Stomach (tissue), 9 donors: ENCODE data around the gene FAM217B. TPM values are rescaled to one million over a fixed set of nuclear protein-coding genes. Genes with fewer than 3 reads are reported as not detected.

Experiments
- DNase-seq, 2 donors: peaks; one replicate each; pipeline versions ENCODE4 v3.0.0 to v3.0.0-alpha.2; 2013 to 2019
- H3K27ac ChIP-seq, 5 donors: fragments of 200-600 bp in 4 of 5; sonication (generic) in 4 of 5; one replicate each; pipeline ENCODE4 v1.5.1; 2013 to 2019; ENCODE audit warnings: mild to moderate bottlenecking in 1 of 5, moderate library complexity in 1 of 5
- H3K27me3 ChIP-seq, 3 donors: fragments of 200-600 bp; sonication (generic); one replicate each; pipeline ENCODE4 v1.5.1; 2017 to 2019; ENCODE audit warnings: mixed run types in 1 of 3
- H3K36me3 ChIP-seq, 4 donors: fragments of 200-600 bp; sonication (generic); 1 replicate in 3 of 4; 2 replicates in 1 of 4; pipeline ENCODE4 v1.5.1; 2016 to 2019
- H3K4me1 ChIP-seq, 4 donors: fragments of 200-600 bp; sonication (generic); one replicate each; pipeline ENCODE4 v1.5.1; 2016 to 2019
- H3K4me3 ChIP-seq, 4 donors: fragments of 200-600 bp; sonication (generic) in 3 of 4; one replicate each; pipeline ENCODE4 v1.5.1; 2016 to 2019; ENCODE audit warnings: mild to moderate bottlenecking in 1 of 4
- H3K9me3 ChIP-seq, 4 donors: fragments of 200-600 bp; sonication (generic); one replicate each; pipeline ENCODE4 v1.5.1; 2016 to 2019
- EP300 ChIP-seq: sonication (generic); formaldehyde crosslinking; IDR thresholded peaks from one replicate; pipeline ENCODE4 v1.6.1; 2017; ENCODE audit warnings: antibody characterized with exemption
- POLR2A ChIP-seq, 4 donors: fragments of 450-650 bp; IDR thresholded peaks; one replicate each; pipeline ENCODE4 v1.6.1; 2016; ENCODE audit warnings: antibody characterized with exemption in 4 of 4, control low read depth in 2 of 4, mild to moderate bottlenecking in 1 of 4, moderate library complexity in 1 of 4
- POLR2AphosphoS5 ChIP-seq, 3 donors: sonication (generic); formaldehyde crosslinking; IDR thresholded peaks; one replicate each; pipeline ENCODE4 v1.6.1; 2016; ENCODE audit warnings: antibody characterized with exemption in 3 of 3
- WGBS, 5 donors: extraction: QIAGEN DNeasy Blood & Tissue Kit in 3 of 5; methylation state at CpG; one replicate each; pipeline versions ENCODE4 v1.1.5 to v1.1.7; 2013 to 2018; 5-methylcytosine and 5-hydroxymethylcytosine counted together
- intact Hi-C: fragments of 100-400 bp; cut with DNase I; formaldehyde crosslinking; loops from one replicate; pipeline ENCODE4 v1.15.1; 2023; ENCODE audit warnings: low total_unique reads
- polyA plus RNA-seq, 3 donors: library from polyadenylated mRNA; stranded (reverse); fragments of 200-250 nt; gene quantifications; one replicate each; pipeline ENCODE4 v1.2.3, GENCODE V29; 2013
- total RNA-seq, 5 donors: library from RNA; depleted of rRNA; stranded (reverse); fragments of >200 nt; gene quantifications; one replicate each; pipeline versions ENCODE4 v1.1.0 to v1.2.3, GENCODE V29; 2014 to 2016
- TF ChIP-seq, protein P1 (sequence below), 7 experiments: fragments of 450-650 bp in 4 of 7; fragments of 200-600 bp in 3 of 7; sonication (generic) in 3 of 7; IDR thresholded peaks; one replicate each; pipeline ENCODE4 v1.5.1; 2016 to 2019; ENCODE audit warnings: antibody characterized with exemption in 7 of 7, control low read depth in 2 of 7, mild to moderate bottlenecking in 1 of 7
- donor health status: healthy with polysubstance abuse.
- donor health status: Bipolar disorder and iron deficiency.
- donor health status: healthy.

Gene FAM217B
- total and polyA plus RNA-seq, 8 donors = 1.6 to 17.9 (median 2.9) TPM

DNA sequence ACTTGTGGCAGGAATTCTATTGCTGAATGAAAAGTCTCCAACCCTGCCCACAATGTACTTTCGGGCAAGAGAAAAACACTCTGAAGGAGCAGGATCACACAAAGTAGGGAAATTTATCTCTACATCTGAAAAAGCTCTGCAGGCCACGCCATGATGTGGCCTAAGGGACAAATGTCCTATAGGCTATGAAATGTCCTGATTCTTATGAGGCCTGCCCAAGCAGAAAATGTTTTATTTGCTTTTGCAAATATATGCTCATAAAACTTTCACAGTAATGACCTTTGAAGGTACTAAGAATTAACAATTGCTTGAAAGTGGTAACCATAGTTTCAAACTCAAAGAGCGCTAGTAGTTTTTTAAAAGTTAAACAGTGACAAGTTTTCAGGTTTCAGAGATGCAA lies 37.7 kb upstream of the FAM217B start:
- 93 to 98% (median 97%) methylated on average over 3 of the region's 3 CpGs for WGBS, 5 donors
- Histone ChIP-seq H3K9me3 (no peaks in the 10 kb centered on the region), H3K27ac (no peak overlapping the region), H3K36me3 (no peaks in the 10 kb centered on the region), H3K27me3 (no peaks in the 10 kb centered on the region), H3K4me1 (no peaks in the 10 kb centered on the region), H3K4me3 (no peak overlapping the region)
- intact Hi-C loops = no loop called here
- no peak for DNase-seq
- TF ChIP-seq, protein P1, sequence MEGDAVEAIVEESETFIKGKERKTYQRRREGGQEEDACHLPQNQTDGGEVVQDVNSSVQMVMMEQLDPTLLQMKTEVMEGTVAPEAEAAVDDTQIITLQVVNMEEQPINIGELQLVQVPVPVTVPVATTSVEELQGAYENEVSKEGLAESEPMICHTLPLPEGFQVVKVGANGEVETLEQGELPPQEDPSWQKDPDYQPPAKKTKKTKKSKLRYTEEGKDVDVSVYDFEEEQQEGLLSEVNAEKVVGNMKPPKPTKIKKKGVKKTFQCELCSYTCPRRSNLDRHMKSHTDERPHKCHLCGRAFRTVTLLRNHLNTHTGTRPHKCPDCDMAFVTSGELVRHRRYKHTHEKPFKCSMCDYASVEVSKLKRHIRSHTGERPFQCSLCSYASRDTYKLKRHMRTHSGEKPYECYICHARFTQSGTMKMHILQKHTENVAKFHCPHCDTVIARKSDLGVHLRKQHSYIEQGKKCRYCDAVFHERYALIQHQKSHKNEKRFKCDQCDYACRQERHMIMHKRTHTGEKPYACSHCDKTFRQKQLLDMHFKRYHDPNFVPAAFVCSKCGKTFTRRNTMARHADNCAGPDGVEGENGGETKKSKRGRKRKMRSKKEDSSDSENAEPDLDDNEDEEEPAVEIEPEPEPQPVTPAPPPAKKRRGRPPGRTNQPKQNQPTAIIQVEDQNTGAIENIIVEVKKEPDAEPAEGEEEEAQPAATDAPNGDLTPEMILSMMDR (IDR thresholded peaks at IDR 0.05) = no peak
- TF ChIP-seq POLR2A (IDR thresholded peaks at IDR 0.05) = no peak
- TF ChIP-seq EP300 = no peak
- TF ChIP-seq POLR2AphosphoS5 (IDR thresholded peaks at IDR 0.05) = no peak

DNA sequence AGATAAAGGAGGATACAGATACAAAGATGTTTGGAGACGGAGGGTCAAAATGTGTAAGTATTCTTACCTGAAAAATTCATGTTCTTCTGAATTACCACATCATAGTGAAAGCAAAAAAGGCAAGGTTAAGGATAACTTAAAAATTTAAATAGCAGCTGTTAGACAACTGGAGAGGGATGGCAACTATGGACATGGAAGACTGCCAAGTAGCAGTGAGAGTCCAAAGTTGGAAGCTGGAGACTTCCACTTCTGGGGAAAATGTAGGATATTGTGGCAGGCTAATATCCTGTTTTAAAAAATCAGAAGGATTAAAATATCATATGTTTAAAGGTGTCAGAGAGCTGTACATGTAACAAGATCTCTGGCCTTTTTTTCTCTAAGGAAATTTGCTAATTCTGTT lies 36.6 kb upstream of the FAM217B start:
- Histone ChIP-seq H3K4me1 (no peaks in the 10 kb centered on the region), H3K9me3 (no peaks in the 10 kb centered on the region), H3K27me3 (no peaks in the 10 kb centered on the region), H3K4me3 (no peak overlapping the region), H3K36me3 (no peaks in the 10 kb centered on the region), H3K27ac (no peak overlapping the region)
- 90 to 100% (median 95%) methylated on average over 1 of the region's 1 CpG for WGBS, 5 donors
- no peak for DNase-seq
- TF ChIP-seq, protein P1 (IDR thresholded peaks at IDR 0.05) = no peak
- no peak for TF ChIP-seq POLR2AphosphoS5 (IDR thresholded peaks at IDR 0.05)
- TF ChIP-seq EP300 = no peak
- TF ChIP-seq POLR2A (IDR thresholded peaks at IDR 0.05) = no peak
- intact Hi-C loops = no loop called here

DNA sequence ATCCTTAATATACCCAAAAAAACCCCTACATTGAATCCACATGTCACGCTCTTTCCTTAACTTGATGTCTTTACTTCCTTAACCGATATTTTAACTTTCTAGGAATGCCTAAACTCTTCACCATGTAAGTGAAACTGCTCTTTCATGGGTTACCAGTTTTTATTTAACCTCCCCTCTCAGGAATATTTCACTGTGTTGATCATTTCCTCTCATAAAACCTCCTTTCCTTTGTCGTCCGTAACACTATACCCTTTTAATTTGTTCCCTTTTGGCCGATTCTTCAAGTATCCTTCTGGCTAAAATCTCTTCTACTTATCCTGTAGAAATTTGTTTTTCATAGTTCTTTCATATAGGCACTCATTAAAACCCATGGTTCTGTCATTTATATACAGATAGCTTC lies 31.3 kb upstream of the FAM217B start:
- 91 to 96% (median 93%) methylated on average over 5 of the region's 5 CpGs for WGBS, 5 donors
- H3K36me3 ChIP-seq = no peaks in the 10 kb centered on the region
- no peak overlapping the region for H3K27ac ChIP-seq
- no peaks in the 10 kb centered on the region for H3K4me1 ChIP-seq
- intact Hi-C loops = no loop called here
- no peaks in the 10 kb centered on the region for H3K9me3 ChIP-seq
- TF ChIP-seq POLR2A (IDR thresholded peaks at IDR 0.05) (no peak), POLR2AphosphoS5 (IDR thresholded peaks at IDR 0.05) (no peak), EP300 (no peak)
- TF ChIP-seq, protein P1 (IDR thresholded peaks at IDR 0.05) = no peak
- DNase-seq = no peak
- no peak overlapping the region for H3K4me3 ChIP-seq
- no peaks in the 10 kb centered on the region for H3K27me3 ChIP-seq

DNA sequence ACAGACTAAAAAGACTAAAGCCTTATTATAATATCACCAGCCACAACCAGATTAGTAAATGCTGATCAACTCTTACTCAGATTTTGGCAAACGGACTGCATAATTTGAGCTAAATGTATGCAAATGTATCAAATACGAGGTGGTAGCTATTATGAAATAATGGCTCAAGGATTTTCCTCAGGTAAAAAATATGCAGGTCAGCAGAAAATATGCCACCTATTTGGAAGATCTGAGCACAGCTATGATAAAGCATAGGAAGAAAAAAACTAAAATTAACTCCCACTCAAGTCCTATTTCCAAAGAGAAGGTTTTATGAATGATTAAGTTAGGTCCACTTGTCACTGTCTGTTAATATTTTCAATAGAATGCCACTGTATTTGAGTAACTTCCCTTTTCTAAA lies 29.1 kb upstream of the FAM217B start:
- Histone ChIP-seq H3K4me3 (no peak overlapping the region), H3K27me3 (no peaks in the 10 kb centered on the region), H3K27ac (no peak overlapping the region), H3K36me3 (no peaks in the 10 kb centered on the region), H3K9me3 (no peaks in the 10 kb centered on the region), H3K4me1 (no peaks in the 10 kb centered on the region)
- WGBS, 5 donors = 86 to 96% (median 88%) methylated on average over 2 of the region's 2 CpGs
- DNase-seq = no peak
- TF ChIP-seq, protein P1 (IDR thresholded peaks at IDR 0.05) = no peak
- no peak for TF ChIP-seq POLR2A (IDR thresholded peaks at IDR 0.05)
- no peak for TF ChIP-seq EP300
- intact Hi-C loops = no loop called here
